Measurements from ENCODE around the gene AGPS. TPM values are rescaled to one million over a fixed set of nuclear protein-coding genes. Genes with fewer than 3 reads are reported as not detected.

Gene AGPS
- polyA plus RNA-seq, 3 donors: 7.1 to 26.9 (median 16.7) TPM

DNA sequence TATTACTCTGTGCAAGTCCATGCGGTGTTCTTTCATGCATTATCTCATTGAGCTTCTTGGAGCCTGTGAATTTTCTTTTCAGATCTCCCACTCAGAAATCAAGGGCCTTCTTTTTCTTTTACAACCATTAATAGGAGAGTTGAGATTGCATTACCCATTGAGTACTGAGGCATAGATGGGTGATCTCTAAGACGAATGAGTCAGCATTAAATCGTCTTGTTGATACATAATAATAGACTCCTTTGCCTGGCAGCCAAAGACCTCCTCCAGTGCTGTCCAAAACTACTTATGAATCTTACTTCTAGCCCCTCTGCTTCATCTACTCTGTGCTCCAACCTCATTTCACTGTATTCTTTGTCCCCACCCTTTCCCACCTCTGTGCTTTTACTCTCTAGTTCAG, 180.5 kb downstream of the AGPS start:
- H3K27ac ChIP-seq (ENCODE audit: low read depth in 1 of 2, low read length in 2 of 2): no peak overlapping the region
- no peaks in the 10 kb centered on the region for H3K9me3 Mint-ChIP-seq
- no peak overlapping the region for H3K4me2 ChIP-seq (replicated peaks; ENCODE audit: extremely low read depth, low read length, poor library complexity, severe bottlenecking)
- no peaks in the 10 kb centered on the region for H3K27me3 ChIP-seq (ENCODE audit: control insufficient read depth in 2 of 2, insufficient read depth in 2 of 2, low read length in 2 of 2)
- H4K20me1 ChIP-seq (ENCODE audit: insufficient read depth, low read length): no peaks in the 10 kb centered on the region
- H3K4me1 Mint-ChIP-seq: no peaks in the 10 kb centered on the region
- no peaks in the 10 kb centered on the region for H3K36me3 ChIP-seq (replicated peaks in 1 of 2; ENCODE audit: control insufficient read depth in 1 of 2, insufficient read depth in 2 of 2, low read length in 2 of 2)
- 20% methylated on average over 1 of the region's 3 CpGs for WGBS (ENCODE audit: insufficient coverage)
- no peaks in the 10 kb centered on the region for H3K4me1 ChIP-seq (ENCODE audit: control insufficient read depth in 1 of 2, insufficient read depth in 2 of 2, low read length in 2 of 2)
- H3K4me3 Mint-ChIP-seq: no peak overlapping the region
- no peak overlapping the region for H2AFZ ChIP-seq (ENCODE audit: insufficient read depth, low read depth, low read length, poor library complexity, severe bottlenecking)
- H3K9ac ChIP-seq (ENCODE audit: insufficient read depth, low read length, poor library complexity, severe bottlenecking): no peak overlapping the region
- no peak overlapping the region for H3K4me3 ChIP-seq (replicated peaks in 1 of 3; ENCODE audit: low read depth in 2 of 3, low read length in 3 of 3)
- peaks cover 0 to 7% (median 3%) of the 10 kb centered on the region in 3 donors for H3K27me3 Mint-ChIP-seq (ENCODE audit: low read depth in 3 of 3)
- no peaks in the 10 kb centered on the region for H3K79me2 ChIP-seq (ENCODE audit: insufficient read depth, low read length)
- H3K36me3 Mint-ChIP-seq: no peaks in the 10 kb centered on the region
- H3K9me3 ChIP-seq (replicated peaks in 1 of 2; ENCODE audit: control insufficient read depth in 1 of 2, insufficient read depth in 1 of 2, low read length in 2 of 2): no peaks in the 10 kb centered on the region
- TF ChIP-seq, protein P1, sequence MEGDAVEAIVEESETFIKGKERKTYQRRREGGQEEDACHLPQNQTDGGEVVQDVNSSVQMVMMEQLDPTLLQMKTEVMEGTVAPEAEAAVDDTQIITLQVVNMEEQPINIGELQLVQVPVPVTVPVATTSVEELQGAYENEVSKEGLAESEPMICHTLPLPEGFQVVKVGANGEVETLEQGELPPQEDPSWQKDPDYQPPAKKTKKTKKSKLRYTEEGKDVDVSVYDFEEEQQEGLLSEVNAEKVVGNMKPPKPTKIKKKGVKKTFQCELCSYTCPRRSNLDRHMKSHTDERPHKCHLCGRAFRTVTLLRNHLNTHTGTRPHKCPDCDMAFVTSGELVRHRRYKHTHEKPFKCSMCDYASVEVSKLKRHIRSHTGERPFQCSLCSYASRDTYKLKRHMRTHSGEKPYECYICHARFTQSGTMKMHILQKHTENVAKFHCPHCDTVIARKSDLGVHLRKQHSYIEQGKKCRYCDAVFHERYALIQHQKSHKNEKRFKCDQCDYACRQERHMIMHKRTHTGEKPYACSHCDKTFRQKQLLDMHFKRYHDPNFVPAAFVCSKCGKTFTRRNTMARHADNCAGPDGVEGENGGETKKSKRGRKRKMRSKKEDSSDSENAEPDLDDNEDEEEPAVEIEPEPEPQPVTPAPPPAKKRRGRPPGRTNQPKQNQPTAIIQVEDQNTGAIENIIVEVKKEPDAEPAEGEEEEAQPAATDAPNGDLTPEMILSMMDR (IDR thresholded peaks at IDR 0.05): no peak
- intact Hi-C loops (cut with micrococcal nuclease): no loop called here
- H3K27ac Mint-ChIP-seq: no peak overlapping the region
- no peak for DNase-seq

GRCh38 chr2:177574356-177574755, 181.8 kb downstream of the AGPS start:
- H3K4me3 Mint-ChIP-seq: no peak overlapping the region
- no peaks in the 10 kb centered on the region for H3K27me3 ChIP-seq (ENCODE audit: control insufficient read depth in 2 of 2, insufficient read depth in 2 of 2, low read length in 2 of 2)
- H2AFZ ChIP-seq (ENCODE audit: insufficient read depth, low read depth, low read length, poor library complexity, severe bottlenecking): no peak overlapping the region
- H3K79me2 ChIP-seq (ENCODE audit: insufficient read depth, low read length): no peaks in the 10 kb centered on the region
- H3K27ac ChIP-seq (ENCODE audit: low read depth in 1 of 2, low read length in 2 of 2): no peak overlapping the region
- H3K4me2 ChIP-seq (replicated peaks; ENCODE audit: extremely low read depth, low read length, poor library complexity, severe bottlenecking): no peak overlapping the region
- intact Hi-C loops (cut with micrococcal nuclease): no loop called here
- peaks cover 0 to 5% (median 3%) of the 10 kb centered on the region in 3 donors for H3K27me3 Mint-ChIP-seq (ENCODE audit: low read depth in 3 of 3)
- no peaks in the 10 kb centered on the region for H3K36me3 ChIP-seq (replicated peaks in 1 of 2; ENCODE audit: control insufficient read depth in 1 of 2, insufficient read depth in 2 of 2, low read length in 2 of 2)
- H3K36me3 Mint-ChIP-seq: no peaks in the 10 kb centered on the region
- H3K9ac ChIP-seq (ENCODE audit: insufficient read depth, low read length, poor library complexity, severe bottlenecking): no peak overlapping the region
- H3K27ac Mint-ChIP-seq: no peak overlapping the region
- no peaks in the 10 kb centered on the region for H3K4me1 ChIP-seq (ENCODE audit: control insufficient read depth in 1 of 2, insufficient read depth in 2 of 2, low read length in 2 of 2)
- TF ChIP-seq, protein P1 (IDR thresholded peaks at IDR 0.05): no peak
- peaks cover 0 to 2% (median 0%) of the 10 kb centered on the region in 7 donors for H3K9me3 Mint-ChIP-seq
- no peak overlapping the region for H3K4me3 ChIP-seq (replicated peaks in 1 of 3; ENCODE audit: low read depth in 2 of 3, low read length in 3 of 3)
- H4K20me1 ChIP-seq (ENCODE audit: insufficient read depth, low read length): no peaks in the 10 kb centered on the region
- no peaks in the 10 kb centered on the region for H3K9me3 ChIP-seq (replicated peaks in 1 of 2; ENCODE audit: control insufficient read depth in 1 of 2, insufficient read depth in 1 of 2, low read length in 2 of 2)
- DNase-seq: no peak
- no peaks in the 10 kb centered on the region for H3K4me1 Mint-ChIP-seq
- 95% methylated on average over 5 of the region's 7 CpGs for WGBS (ENCODE audit: insufficient coverage)

Data from CD14-positive monocyte (primary cell).